AG04449 (cell line): ENCODE measurements around the gene RBMS3.

ENCODE experiments used
- CTCF ChIA-PET: fragments of 350-600 bp; formaldehyde crosslinking; extraction: SDS; loops from one replicate; lab custom pipeline; 2021; ENCODE audit warnings: antibody characterized with exemption; lab: Yijun Ruan, JAX
- POLR2A ChIA-PET: fragments of 400-600, 350-600 bp; formaldehyde crosslinking; extraction: SDS; loops from one replicate; lab custom pipeline; 2020; ENCODE audit warnings: antibody characterized with exemption, inconsistent platforms; lab: Yijun Ruan, JAX
- DNase-seq: peaks from one replicate; pipeline ENCODE4 v3.0.0-alpha.2; 2010; ENCODE audit warnings: low read depth, low spot score
- H3K4me3 ChIP-seq: 2 replicates; pipeline ENCODE4 v1.5.1; 2011; ENCODE audit warnings: low read depth, mild to moderate bottlenecking, control low read depth, low read length
- TF ChIP-seq, protein P1 (sequence below): IDR thresholded peaks from one replicate; pipeline ENCODE4 v1.5.1; 2011; ENCODE audit warnings: mild to moderate bottlenecking, moderate library complexity, low read length, control low read depth, inconsistent platforms; ENCODE audit not compliant: insufficient read depth; ENCODE audit errors: missing control alignments

The RBMS3 gene

DNA sequence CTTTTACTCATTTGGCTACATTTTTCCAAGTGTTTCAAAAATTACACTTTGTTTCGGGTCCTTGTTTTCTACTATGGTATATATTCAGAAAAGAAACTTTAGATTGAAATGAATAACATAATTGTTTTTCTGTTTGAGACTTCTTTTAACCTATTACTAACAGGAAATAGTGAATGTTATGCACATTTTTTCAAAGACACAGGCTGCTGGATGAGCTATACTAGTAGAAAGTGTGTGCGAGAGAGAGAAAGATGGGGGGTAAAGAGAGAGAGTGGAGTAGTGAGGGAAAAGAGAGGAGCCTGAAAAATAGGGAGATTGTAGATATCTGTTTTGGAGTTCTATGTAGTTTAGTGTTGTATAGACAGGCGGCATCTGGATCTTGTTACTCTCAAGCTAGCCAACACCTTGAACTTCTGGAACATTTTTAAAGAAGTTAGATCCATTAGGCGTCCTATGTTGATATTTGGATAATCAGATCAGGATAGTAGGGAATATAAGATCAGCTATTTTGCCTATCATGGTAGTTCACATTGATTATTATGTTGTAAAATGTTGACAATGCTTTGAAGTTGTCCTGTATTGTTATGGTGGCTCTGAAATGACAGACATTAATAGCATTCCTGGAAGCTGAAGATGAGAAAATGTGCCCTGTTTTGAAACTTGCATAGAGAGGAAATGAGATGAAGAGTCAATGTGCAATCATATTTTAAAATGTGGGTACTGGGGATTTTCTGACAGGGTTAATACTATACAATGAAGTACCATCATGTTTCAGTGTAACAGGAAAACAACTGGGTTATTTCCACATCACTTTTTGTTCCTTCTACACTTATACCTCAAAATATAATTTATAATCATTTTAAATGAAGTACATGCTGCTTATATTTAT lies 2.6 kb downstream of the RBMS3 start:
- DNase-seq: no peak
- peak overlapping the region; percentile 78 for H3K4me3 ChIP-seq
- TF ChIP-seq, protein P1, sequence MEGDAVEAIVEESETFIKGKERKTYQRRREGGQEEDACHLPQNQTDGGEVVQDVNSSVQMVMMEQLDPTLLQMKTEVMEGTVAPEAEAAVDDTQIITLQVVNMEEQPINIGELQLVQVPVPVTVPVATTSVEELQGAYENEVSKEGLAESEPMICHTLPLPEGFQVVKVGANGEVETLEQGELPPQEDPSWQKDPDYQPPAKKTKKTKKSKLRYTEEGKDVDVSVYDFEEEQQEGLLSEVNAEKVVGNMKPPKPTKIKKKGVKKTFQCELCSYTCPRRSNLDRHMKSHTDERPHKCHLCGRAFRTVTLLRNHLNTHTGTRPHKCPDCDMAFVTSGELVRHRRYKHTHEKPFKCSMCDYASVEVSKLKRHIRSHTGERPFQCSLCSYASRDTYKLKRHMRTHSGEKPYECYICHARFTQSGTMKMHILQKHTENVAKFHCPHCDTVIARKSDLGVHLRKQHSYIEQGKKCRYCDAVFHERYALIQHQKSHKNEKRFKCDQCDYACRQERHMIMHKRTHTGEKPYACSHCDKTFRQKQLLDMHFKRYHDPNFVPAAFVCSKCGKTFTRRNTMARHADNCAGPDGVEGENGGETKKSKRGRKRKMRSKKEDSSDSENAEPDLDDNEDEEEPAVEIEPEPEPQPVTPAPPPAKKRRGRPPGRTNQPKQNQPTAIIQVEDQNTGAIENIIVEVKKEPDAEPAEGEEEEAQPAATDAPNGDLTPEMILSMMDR: no peak
- CTCF ChIA-PET: interaction anchor here (0.9 to 1.1 kb wide), 2 partner anchors 43 to 368 kb away, joined by 3 read pairs; no protein-coding TSS in a partner anchor
- POLR2A ChIA-PET: interaction anchor here (1.1 kb wide), 1 partner anchor 270 kb away, joined by 4 read pairs; no protein-coding TSS in a partner anchor

DNA sequence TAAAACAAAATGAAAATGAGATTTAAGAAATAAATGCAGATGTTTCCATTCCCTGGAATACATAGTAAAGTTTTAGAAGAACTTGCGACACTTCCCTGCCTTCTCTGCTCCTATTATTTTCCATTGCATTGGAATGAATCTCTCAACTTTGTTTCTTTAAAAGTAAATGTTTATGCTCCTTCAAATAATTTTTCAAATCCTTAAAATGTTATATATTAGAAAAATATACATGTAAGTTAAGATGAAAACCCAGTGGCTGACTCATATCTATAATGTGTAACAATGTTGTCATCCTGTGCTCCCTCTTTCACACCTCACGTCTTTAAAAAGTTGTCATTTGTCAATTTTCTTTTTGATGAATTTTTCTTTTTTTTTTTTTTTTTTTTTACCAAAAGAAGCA lies 3.6 kb downstream of the RBMS3 start:
- ChIA-PET POLR2A (no interaction called here), CTCF (interaction anchor here (0.9 kb wide), 1 partner anchor 42 kb away, joined by 3 read pairs; no protein-coding TSS in a partner anchor)
- H3K4me3 ChIP-seq: no peak overlapping the region; the same call in 1 of the 2 replicates
- TF ChIP-seq, protein P1: no peak
- no peak for DNase-seq

DNA sequence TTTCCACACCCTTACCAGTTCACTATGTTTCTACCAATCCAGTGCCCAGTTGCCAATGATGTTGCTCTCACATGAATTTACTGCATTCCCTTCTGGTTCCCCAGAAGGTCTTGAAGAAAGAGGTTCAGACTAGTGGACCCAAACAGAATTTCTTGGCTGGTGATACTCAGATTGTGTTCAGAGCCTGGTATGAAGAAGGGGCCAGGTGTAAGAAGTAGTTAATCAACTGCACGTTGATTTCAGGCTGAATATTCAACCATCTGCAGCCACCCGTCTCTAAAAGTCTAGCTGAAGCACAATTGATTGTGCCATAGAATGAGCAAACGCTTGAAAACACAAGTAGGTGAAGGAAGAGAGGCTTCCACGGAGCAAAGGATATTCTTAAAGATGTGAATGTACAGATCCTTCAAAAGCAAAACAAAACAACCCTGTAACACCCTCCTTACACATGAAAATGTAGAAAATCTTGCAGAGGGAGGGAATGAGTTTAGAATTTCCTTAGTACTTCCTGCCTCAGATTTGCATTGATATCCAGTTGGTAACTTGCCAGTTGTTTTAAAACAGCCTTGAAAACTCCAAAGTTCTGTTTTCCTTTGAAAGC lies 4.7 kb downstream of the RBMS3 start:
- ChIA-PET POLR2A (no interaction called here), CTCF (no interaction called here)
- TF ChIP-seq, protein P1: no peak
- peak overlapping the region; percentile 34 for H3K4me3 ChIP-seq
- no peak for DNase-seq

DNA sequence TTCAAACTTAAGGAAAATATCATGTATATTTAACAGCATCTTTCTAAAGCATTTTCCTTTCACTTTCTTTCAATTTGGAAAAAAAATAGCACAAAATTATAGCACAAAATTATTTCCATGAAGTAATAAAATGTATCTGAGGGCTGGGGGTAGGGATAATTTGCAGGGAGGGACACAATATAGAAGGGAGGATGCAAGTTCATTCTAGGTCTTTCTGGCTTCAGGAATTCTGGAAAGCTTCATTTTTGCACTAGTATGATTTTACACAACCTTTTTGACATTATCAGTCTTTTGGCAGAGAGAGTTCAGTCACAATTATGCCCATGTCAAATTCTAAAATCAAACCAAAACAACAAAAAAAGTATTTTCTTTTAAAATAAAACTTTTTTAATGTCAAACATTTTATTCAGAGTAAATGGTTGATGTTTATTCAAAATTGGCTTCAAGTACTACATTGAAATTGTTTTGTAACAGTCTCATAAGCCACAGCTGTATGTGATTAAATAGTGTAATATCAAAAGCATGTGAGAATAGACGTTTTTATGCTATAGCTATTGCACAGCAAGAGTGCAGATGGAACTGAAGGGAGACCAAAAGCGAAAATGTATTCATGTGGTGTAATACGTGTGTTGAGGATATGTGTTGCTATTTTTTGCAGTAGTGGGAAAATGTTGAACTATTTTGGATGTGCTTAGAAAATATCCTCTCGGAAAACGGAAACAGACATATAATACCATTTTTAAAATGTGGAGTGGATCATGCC lies 5.8 kb downstream of the RBMS3 start:
- peak; percentile 72 for DNase-seq
- ChIA-PET POLR2A (no interaction called here), CTCF (no interaction called here)
- TF ChIP-seq, protein P1: no peak
- H3K4me3 ChIP-seq: peak overlapping the region; percentile 41

DNA sequence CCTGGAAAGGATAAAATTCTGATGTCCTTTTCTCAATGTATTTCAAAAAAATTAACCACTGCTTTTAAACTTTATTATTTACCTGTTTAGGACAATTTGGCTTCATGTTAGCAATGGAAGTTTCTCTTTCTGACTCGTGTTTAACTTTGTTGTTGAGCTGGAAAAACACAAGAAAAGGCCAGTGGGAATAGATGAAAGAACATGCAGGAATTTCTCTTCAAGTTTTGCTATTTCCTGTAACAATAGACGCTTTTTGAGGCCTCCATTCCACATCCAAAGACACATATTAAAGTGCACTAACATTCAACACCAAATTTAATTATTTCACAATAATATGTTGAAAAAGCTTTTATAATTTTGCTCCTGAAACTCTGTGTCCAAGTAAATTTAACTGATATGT lies 9.7 kb downstream of the RBMS3 start:
- ChIA-PET POLR2A (no interaction called here), CTCF (interaction anchor here (1.3 kb wide), 1 partner anchor 11 kb away, joined by 3 read pairs; no protein-coding TSS in a partner anchor)
- TF ChIP-seq, protein P1: no peak
- no peak overlapping the region for H3K4me3 ChIP-seq
- DNase-seq: no peak
